ENCODE results near the gene CYP4F8.
"Not testable (repeated sequence)": the region's sequence is repeated elsewhere in the genome, so short reads cannot be mapped to it uniquely, and the experiment has no call there.

CYP4F8 gene

DNA sequence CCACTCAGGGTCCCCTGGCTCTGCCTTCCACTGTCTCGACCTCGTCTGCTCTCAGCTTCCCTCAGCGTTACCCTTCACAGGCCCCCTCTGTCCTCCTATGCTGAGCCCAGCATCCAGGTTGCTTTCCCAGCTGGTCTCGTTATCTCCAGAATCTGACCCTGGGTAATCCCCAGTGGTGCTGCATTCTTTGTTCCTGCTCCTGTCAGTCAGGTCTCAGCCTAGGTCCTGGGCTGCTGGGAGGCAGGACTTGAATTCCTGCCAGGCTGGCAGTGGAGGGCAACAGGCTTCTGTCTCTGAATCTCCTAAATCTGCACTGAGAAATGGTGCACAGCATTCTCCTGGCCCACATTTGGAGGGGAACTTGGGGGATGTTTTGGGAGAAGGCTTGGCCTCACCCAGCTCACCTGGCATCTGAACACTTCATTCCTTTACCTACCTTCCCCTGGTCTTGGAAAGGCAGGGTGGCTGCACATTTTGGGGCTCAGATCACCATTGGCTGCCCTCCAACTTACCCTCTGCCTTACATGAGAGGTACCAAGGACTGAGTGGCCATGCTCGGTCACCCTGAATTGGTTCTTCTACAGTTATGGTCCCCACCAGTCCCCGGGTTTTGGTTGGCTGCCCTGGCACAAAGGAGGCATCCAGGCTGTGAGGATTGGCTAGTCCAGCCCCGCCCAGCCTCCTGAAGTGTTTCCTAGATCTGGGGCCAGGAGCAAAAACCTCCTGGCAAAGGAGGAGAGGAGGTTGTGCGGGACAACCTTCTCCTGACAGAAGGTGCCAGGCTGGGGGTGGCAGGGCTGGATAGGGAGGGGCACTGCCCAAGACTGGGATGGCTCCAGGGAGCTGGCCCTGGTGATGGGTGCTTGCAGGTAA, at the start of gene CYP4F8:
TSS of gene CYP4F8 (plus strand) at position 712 of the 873 bp plus-strand sequence. CDS start 399 bp downstream, outside the sequence.
- no peak for DNase-seq (ENCODE audit: low read depth in 2 of 2, low spot score in 1 of 2)

- no peak for DNase-seq (ENCODE audit: low read depth in 2 of 2, low spot score in 1 of 2)
Measured at GRCh38 chr19:15570420-15570819, 44.6 kb upstream of the CYP4F8 start.

DNA sequence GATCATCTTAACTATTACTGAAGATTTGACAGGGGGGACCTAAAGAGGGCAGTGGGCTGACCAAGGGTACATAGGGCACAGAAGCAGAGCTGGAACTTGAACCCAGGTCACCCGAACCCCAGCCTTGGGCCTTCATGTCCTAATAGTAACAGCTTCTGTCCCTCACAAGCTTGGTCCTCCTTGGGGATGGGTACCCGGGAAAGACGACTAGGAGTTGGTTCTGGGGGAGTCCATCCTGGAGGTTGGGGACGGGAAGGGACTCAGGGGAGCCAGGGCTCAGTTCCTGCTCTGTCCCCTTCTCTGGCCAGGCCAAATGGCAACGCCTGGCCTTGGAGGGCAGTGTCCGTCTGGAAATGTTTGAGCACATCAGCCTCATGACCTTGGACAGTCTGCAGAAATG, 39.6 kb upstream of the CYP4F8 start:
- no peak for DNase-seq (ENCODE audit: low read depth in 2 of 2, low spot score in 1 of 2)

GRCh38 chr19:15576526-15577156, 38.4 kb upstream of the CYP4F8 start:
- DNase-seq (ENCODE audit: low read depth in 2 of 2, low spot score in 1 of 2) = no peak

DNA sequence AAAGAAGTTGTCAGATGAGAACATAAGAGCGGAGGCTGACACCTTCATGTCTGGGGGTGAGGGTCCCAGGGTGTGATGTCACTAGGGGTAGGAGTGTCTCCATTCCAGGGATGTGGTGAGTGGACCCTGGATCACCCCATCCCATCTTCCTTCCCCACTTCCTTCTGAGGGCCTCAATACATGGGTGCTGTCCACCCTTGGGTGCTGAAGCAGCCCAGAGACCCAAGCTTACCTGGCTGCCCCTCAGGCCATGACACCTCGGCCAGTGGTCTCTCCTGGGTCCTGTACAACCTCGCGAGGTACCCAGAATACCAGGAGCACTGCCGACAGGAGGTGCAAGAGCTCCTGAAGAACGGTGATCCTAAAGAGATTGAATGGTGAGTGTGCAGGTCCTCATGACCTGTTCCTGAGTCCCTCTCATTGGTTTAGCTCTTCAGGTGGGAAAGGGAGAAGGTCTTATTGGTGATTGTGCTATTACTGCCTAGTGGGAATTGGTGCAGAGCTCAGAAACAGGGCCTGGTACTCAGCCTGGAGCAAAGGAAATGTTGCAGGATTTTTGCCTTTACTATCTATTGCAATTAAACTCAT, 37.7 kb upstream of the CYP4F8 start:
- DNase-seq (ENCODE audit: low read depth in 2 of 2, low spot score in 1 of 2) = no peak

- DNase-seq (ENCODE audit: low read depth in 2 of 2, low spot score in 1 of 2) = no peak
Measured at GRCh38 chr19:15583346-15583745, 31.7 kb upstream of the CYP4F8 start.

DNA sequence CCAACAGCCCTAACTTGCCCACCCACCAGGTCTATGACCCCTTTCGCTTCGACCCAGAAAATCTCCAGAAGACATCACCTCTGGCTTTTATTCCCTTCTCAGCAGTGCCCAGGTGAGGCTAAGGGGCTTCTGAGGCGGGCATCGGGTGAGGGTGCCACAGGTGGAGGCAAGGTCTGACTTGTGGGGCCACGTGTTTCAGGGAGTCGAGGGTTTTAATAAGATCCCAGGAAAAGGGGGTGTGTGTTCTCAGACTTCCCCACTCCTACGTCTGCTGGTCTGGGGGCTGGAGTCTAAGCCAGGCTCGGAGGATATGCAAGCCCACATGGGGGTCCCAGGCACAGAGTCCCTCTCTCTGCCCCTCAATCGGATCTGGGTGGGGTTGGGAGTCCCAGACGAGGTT, 30.9 kb upstream of the CYP4F8 start:
- DNase-seq (ENCODE audit: low read depth in 2 of 2, low spot score in 1 of 2) = no peak

DNA sequence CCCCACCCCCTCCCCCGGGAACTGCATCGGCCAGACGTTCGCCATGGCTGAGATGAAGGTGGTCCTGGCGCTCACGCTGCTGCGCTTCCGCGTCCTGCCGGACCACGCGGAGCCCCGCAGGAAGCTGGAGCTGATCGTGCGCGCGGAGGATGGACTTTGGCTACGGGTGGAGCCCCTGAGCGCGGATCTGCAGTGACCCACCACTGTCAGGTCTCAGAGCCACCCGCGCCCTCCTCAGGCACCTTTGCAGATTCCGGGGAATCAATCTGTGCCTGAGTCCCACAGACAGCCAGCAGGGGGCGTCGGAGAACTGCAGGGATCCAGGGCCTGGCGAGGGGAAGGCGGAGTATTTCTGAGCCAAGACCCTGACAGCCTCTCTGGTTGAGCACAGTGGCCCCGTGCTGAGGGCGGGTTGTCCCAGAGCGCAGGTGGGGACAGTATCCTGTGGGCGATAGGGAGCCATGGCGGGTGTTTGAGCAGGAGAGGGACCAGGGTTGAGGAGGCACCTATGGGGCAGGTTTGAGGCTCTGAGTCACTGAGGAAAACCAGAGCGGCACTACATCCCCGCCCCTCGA, 30.4 kb upstream of the CYP4F8 start:
- DNase-seq (ENCODE audit: low read depth in 2 of 2, low spot score in 1 of 2) = peak; percentile 55 to 81

- DNase-seq (ENCODE audit: low read depth in 2 of 2, low spot score in 1 of 2) = no peak
Measured at GRCh38 chr19:15587663-15588062, 27.4 kb upstream of the CYP4F8 start.

- DNase-seq (ENCODE audit: low read depth in 2 of 2, low spot score in 1 of 2) = no peak
Measured at GRCh38 chr19:15588265-15588664, 26.8 kb upstream of the CYP4F8 start.

DNA sequence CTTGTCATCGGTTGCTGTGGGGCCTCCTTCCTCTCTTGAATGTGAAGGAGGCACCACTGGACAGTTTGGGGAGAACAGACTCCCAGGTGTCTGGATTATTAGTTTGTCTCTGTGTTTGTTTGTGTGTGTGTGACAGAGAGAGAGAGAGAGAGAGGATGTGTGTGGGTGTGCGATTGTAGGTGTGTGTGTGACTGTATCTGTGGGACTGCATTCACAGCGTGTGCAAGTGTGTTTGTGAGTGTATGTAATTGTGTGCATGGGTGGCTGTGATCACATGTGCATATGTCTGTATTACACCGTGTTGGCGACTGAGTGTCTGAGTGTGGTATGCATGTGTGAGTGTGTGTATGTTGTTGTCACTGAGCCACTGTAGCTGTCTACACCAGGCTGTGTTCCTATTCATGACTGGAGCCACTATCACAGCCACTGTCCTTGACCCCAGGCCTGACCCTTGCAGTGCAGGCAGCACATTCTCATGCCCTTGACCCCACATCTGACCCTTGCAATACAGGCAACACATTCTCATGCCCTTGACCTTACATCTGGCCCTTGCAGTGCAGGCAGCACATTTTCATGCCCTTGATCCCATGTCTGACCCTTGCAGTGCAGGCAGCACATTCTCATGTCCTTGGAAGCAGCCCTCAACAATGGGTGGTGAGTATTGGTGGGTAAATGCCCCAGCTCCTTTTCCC, 25.1 kb upstream of the CYP4F8 start:
- DNase-seq (ENCODE audit: low read depth in 2 of 2, low spot score in 1 of 2) = no peak

DNA sequence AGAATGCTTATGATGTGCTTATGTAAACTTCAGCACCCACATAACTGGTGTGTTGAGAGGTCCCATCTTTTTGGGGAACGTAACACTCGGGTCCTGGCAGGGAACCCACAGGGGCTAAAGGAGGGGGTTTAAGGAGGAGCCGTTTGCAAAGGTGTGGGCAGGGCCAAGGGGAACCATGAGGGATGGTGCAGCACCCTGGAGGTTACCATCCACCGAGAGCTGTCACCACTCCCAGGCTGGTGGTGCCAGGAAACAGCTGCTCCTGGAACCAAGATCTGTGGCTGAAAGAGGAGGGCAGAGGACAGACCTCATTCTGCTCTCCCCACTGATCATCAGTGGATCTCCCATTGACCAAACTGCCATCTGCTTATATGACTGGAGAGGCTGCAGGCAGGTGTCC, 23.2 kb upstream of the CYP4F8 start:
- no peak for DNase-seq (ENCODE audit: low read depth in 2 of 2, low spot score in 1 of 2)

DNA sequence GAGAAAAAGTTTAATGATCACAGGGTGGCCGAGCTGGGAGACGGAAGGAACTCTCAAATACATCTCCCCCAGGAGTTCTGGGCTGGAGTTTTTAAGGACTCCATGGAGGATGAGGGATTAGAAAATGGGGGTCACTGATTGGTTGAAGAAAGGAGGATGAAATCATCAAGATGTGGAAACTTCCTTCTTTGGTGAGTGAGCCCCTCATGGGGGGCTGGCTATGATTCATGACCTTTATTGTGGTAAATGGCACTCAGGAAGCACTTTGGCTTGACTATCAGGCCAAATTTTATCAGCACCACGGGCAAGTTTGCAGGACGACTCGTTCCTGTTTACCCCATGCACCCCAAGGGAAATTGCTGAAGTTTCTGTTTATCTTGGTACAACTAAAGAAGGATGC, 22.5 kb upstream of the CYP4F8 start:
- not testable (repeated sequence) for DNase-seq (ENCODE audit: low read depth in 2 of 2, low spot score in 1 of 2)

GRCh38 chr19:15593766-15594165, 21.3 kb upstream of the CYP4F8 start:
- DNase-seq (ENCODE audit: low read depth in 2 of 2, low spot score in 1 of 2) = not testable (repeated sequence)

GRCh38 chr19:15595069-15595468, 19.9 kb upstream of the CYP4F8 start:
- DNase-seq (ENCODE audit: low read depth in 2 of 2, low spot score in 1 of 2) = no peak

DNA sequence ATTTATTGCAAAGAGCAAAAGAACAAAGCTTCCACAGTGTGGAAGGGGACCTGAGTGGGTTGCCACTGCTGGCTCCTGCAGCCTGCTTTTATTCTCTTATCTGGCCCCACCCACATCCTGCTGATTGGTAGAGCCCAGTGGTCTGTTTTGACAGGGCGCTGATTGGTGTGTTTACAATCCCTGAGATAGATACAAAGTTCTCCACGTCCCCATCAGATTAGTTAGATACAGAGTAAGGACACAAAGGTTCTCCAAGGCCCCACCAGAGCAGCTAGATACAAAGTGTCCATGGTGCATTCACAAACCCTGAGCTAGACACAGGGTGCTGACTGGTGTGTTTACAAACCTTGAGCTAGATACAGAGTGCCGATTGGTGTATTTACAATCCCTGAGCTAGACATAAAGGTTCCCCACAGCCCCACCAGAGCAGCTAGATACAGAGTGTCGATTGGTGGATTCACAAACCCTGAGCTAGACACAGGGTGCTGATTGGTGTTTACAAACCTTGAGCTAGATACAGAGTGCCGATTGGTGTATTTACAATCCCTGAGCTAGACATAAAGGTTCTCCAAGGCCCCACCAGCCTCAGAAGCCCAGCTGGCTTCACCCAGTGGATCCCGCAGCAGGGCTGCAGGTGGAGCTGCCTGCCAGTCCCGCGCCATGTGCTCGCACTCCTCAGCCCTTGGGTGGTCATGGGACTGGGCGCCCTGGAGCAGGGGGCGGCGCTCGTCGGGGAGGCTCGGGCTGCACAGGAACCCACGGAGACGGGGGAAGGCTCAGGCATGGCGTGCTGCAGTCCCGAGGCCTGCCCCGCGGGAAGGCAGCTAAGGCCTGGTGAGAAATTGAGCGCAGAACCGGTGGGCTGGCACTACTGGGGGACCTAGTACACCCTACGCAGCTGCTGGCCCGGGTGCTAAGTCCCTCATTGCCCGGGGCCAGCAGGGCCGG, 6.8 kb upstream of the CYP4F8 start:
- DNase-seq (ENCODE audit: low read depth in 2 of 2, low spot score in 1 of 2) = not testable (repeated sequence)

GRCh38 chr19:15609261-15609660, 5.8 kb upstream of the CYP4F8 start:
- no peak for DNase-seq (ENCODE audit: low read depth in 2 of 2, low spot score in 1 of 2)

DNA sequence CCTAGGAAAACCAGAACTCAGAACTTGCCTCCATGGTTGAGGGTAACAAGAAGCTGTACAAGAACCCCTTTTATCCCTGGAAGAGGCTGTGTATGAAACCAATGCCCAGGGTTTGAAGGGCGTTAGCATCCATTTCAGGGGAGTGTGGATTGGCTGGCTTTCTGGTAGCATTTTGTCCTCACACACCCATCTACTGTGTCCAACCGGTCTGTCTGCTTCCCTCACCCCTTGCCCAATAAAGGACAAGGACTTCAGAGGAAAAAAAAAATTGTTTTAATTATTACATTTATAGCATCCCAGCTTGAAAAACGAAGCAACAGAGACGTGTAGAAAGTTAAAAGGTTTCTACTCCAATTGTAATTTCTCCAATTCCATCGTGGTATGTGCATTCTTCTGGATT, 2.7 kb upstream of the CYP4F8 start:
- no peak for DNase-seq (ENCODE audit: low read depth in 2 of 2, low spot score in 1 of 2)

- no peak for DNase-seq (ENCODE audit: low read depth in 2 of 2, low spot score in 1 of 2)
Measured at GRCh38 chr19:15613338-15613737, 1.7 kb upstream of the CYP4F8 start.

DNA sequence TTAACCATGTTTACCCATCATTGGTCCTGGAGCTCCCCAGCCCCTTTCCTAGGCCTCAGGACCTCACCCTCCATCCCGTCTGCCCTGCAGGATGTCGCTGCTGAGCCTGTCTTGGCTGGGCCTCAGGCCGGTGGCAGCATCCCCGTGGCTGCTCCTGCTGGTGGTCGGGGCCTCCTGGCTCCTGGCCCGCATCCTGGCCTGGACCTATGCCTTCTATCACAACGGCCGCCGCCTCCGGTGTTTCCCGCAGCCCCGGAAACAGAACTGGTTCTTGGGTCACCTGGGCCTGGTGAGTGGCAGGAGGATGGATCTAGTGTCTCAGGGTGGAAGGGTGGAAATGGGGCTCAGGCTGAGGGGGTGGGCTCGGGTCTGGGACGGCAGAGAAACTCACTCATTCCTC, 508 bp downstream of the CYP4F8 start:
- no peak for DNase-seq (ENCODE audit: low read depth in 2 of 2, low spot score in 1 of 2)

Data from stimulated activated CD8-positive, alpha-beta memory T cell treated with anti-CD3 and anti-CD28 coated beads, Interleukin-4, amount 100 ng/mL, for 4 hours (primary cell).